MM.1S (cell line): ENCODE measurements around the gene TUBB4B.

Experiments used
- CTCF ChIP-seq: fragments of 300-600 bp; sonication (generic); IDR thresholded peaks from 2 replicates; pipeline ENCODE4 v1.5.1; 2016; ENCODE audit warnings: antibody characterized with exemption, low read length, mixed read lengths
- EZH2phosphoT487 ChIP-seq: fragments of 300-600 bp; sonication (generic); IDR thresholded peaks from 2 replicates; pipeline ENCODE4 v1.6.1; 2018; ENCODE audit warnings: antibody characterized with exemption, low read length

DNA sequence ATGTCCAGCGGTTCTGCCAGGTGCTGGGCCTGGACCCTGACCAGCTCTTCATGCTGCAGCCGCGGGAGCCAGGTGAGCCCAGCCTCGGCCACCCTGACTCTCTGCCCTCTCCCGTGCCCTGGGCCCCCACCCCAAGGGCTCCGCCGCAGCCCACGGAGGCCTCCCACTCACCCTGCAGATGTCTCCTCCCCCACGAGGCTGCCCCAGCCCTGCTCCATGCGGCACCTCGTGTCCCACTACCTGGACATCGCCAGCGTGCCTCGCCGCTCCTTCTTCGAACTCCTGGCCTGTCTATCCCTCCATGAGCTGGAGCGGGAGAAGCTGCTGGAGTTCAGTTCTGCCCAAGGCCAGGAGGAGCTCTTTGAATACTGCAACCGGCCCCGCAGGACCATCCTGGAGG lies 26.5 kb upstream of the TUBB4B start:
- TF ChIP-seq CTCF = no peak
- no peak for TF ChIP-seq EZH2phosphoT487
